Ovary (tissue), 3 donors: ENCODE results near the gene BMX.

Source experiments
- EP300 ChIP-seq: sonication (generic); formaldehyde crosslinking; IDR thresholded peaks from one replicate; pipeline ENCODE4 v1.6.1; 2017; ENCODE audit warnings: antibody characterized with exemption
- TF ChIP-seq, protein P1 (sequence below), 3 donors: fragments of 450-650 bp in 2 of 3; fragments of 200-600 bp in 1 of 3; IDR thresholded peaks; one replicate each; pipeline versions ENCODE4 v1.5.1 to v1.8.0; 2016 to 2022; ENCODE audit warnings: antibody characterized with exemption in 3 of 3, mild to moderate bottlenecking in 1 of 3
- donor health status: DM: no; HTN: no; CAD: no.

DNA sequence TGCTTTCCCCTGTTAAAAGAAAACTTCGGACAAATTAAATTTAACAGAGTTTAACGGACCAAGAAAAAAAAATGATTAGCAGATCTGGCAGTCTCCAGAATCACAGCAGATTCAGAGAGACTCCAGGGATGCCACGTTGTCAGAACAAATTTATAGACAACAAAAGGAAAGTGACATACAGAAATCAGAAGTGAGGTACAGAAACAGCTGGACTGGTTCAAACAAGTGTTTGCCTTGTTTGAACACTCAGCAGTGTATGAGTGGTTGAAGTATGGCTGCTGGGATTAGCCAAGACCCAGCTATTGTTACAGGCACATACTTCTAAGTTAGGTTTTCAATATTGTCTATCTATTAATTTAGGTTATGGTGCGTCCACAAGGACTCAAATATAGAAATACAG, 26.6 kb upstream of the BMX start:
- TF ChIP-seq, protein P1, sequence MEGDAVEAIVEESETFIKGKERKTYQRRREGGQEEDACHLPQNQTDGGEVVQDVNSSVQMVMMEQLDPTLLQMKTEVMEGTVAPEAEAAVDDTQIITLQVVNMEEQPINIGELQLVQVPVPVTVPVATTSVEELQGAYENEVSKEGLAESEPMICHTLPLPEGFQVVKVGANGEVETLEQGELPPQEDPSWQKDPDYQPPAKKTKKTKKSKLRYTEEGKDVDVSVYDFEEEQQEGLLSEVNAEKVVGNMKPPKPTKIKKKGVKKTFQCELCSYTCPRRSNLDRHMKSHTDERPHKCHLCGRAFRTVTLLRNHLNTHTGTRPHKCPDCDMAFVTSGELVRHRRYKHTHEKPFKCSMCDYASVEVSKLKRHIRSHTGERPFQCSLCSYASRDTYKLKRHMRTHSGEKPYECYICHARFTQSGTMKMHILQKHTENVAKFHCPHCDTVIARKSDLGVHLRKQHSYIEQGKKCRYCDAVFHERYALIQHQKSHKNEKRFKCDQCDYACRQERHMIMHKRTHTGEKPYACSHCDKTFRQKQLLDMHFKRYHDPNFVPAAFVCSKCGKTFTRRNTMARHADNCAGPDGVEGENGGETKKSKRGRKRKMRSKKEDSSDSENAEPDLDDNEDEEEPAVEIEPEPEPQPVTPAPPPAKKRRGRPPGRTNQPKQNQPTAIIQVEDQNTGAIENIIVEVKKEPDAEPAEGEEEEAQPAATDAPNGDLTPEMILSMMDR (IDR thresholded peaks at IDR 0.05) = no peak
- no peak for TF ChIP-seq EP300
